ENCODE results near the gene ANKS1B. TPM values are rescaled to one million over a fixed set of nuclear protein-coding genes. Genes with fewer than 3 reads are reported as not detected.
A peak's percentile ranks its signal among the peaks of the same experiment; 100 is the strongest.

ANKS1B gene
- total RNA-seq, 1 donor from 2014 or later = 5.6 TPM

DNA sequence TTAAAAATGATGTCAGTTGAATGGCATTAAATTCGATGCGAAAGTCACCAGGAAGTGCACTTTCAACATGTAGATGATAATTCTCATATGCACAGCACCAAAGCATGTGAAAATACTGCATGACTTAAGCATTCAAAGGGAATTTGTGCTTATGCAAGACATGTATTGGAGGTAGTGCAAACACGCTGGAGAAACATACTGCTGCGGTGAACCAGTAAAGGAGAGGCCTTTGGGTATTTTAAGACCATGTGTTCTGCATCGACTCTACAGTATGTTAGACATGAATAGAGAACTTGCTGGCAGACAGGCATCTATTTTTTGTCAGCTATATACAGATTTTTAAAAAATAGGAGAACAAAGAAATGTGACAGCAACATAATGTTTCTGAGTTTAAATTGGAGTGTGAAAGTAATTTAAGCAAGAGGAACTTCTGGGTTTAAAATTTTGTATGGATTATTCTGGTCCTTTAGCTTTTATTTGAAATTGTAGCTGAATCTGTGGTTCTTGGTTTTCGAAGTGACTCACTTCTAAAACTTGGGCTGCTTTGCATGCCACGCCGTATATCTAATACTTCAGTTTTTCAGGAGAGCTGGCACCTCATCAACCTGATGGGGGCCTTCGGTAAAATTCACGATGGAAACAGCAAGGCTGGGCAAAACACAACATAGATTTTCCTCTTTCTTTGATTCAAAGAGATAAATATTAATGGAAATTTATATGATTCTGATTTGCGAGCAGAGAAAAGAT, 930.9 kb downstream of the ANKS1B start:
- H3K27me3 Mint-ChIP-seq (ENCODE audit: low read depth) = no peaks in the 10 kb centered on the region
- peaks cover 17% of the 10 kb centered on the region for H3K4me1 Mint-ChIP-seq
- DNase-seq (ENCODE audit: low read depth, low spot score) = no peak
- H3K4me3 Mint-ChIP-seq = no peak overlapping the region
- TF ChIP-seq, protein P1, sequence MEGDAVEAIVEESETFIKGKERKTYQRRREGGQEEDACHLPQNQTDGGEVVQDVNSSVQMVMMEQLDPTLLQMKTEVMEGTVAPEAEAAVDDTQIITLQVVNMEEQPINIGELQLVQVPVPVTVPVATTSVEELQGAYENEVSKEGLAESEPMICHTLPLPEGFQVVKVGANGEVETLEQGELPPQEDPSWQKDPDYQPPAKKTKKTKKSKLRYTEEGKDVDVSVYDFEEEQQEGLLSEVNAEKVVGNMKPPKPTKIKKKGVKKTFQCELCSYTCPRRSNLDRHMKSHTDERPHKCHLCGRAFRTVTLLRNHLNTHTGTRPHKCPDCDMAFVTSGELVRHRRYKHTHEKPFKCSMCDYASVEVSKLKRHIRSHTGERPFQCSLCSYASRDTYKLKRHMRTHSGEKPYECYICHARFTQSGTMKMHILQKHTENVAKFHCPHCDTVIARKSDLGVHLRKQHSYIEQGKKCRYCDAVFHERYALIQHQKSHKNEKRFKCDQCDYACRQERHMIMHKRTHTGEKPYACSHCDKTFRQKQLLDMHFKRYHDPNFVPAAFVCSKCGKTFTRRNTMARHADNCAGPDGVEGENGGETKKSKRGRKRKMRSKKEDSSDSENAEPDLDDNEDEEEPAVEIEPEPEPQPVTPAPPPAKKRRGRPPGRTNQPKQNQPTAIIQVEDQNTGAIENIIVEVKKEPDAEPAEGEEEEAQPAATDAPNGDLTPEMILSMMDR (conservative IDR thresholded peaks at IDR 0.05) = no peak
- no peaks in the 10 kb centered on the region for H3K9me3 Mint-ChIP-seq
- no peak overlapping the region for H3K27ac Mint-ChIP-seq (ENCODE audit: unreplicated experiment)
- peaks cover 3% of the 10 kb centered on the region for H3K36me3 Mint-ChIP-seq (ENCODE audit: low read depth)

DNA sequence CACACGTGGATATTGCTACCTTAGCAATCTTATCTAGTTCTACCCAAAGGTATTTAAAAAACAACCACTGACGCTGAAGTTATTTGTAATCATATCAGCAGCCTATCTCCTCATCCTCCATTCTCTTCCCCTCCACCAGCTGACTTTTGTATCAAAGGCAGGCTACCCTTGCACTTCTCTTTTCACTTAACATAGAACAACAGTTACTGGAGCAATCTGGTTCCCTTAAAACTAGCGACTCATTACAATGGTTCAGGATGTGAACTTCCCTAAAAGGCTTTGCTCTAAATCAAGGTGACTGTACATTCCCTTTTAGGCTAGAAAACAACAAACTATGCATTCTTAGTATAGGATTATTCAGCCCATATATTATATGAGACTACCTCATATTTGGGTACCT, 935.0 kb downstream of the ANKS1B start:
- Mint-ChIP-seq H3K27ac (ENCODE audit: unreplicated experiment) (no peak overlapping the region), H3K9me3 (peaks cover 13% of the 10 kb centered on the region), H3K36me3 (ENCODE audit: low read depth) (peaks cover 22% of the 10 kb centered on the region), H3K4me1 (peaks cover 13% of the 10 kb centered on the region), H3K4me3 (no peak overlapping the region), H3K27me3 (ENCODE audit: low read depth) (no peaks in the 10 kb centered on the region)
- DNase-seq (ENCODE audit: low read depth, low spot score) = no peak
- TF ChIP-seq, protein P1 (conservative IDR thresholded peaks at IDR 0.05) = no peak

DNA sequence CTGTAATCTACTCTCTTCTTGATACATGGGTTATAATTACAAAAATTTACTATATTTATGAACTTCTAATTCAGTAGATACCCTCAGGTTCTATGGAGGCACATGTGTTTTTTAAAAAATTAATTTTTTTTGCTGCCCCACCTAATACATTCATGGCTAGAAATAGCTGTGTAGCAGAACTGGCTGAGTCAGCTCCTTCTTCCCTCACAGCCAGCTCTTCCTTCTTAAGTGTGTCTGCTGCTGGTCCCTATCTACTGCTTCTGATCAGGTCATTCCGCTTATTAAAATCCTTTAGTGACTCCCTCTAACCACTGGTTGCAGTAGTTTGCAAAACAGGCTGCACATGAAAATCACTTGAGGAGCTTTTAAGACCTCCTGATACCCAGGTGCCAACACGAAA, 939.6 kb downstream of the ANKS1B start:
- TF ChIP-seq, protein P1 (conservative IDR thresholded peaks at IDR 0.05) = no peak
- peaks cover 13% of the 10 kb centered on the region for H3K9me3 Mint-ChIP-seq
- H3K36me3 Mint-ChIP-seq (ENCODE audit: low read depth) = peaks cover 24% of the 10 kb centered on the region
- H3K27ac Mint-ChIP-seq (ENCODE audit: unreplicated experiment) = no peak overlapping the region
- no peaks in the 10 kb centered on the region for H3K27me3 Mint-ChIP-seq (ENCODE audit: low read depth)
- peaks cover 16% of the 10 kb centered on the region for H3K4me1 Mint-ChIP-seq
- no peak for DNase-seq (ENCODE audit: low read depth, low spot score)
- H3K4me3 Mint-ChIP-seq = no peak overlapping the region

DNA sequence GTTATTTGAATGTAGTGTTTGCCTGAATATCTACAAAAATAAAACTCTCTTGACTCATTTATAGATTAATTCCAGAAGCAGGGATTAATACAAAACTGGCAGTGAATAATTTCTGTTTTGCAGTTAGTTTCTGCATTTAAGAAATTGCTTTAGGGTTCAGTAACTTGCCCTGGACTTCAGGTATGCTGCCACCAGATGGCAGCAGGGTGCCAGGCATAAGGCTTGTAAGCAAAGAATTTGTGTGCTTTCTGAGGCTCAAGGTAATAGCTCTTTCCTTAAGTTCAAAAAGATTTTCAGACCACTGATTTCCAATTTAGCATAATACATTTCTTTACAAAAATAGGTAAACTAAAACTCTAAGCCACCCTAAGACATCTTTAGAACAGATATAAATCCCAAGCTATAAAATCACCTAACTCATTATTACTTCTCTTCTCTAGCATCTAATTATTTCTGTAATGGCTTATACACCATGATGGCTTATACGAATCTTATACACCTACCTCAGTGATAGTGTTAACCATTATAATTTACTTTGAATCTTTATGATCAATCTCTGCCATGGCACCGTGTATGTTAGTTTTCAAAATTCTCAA, 941.3 kb downstream of the ANKS1B start:
- peaks cover 16% of the 10 kb centered on the region for H3K4me1 Mint-ChIP-seq
- peak; percentile 69 for DNase-seq (ENCODE audit: low read depth, low spot score)
- no peaks in the 10 kb centered on the region for H3K27me3 Mint-ChIP-seq (ENCODE audit: low read depth)
- TF ChIP-seq, protein P1 (conservative IDR thresholded peaks at IDR 0.05) = peak; percentile 99
- H3K9me3 Mint-ChIP-seq = peaks cover 12% of the 10 kb centered on the region
- peaks cover 18% of the 10 kb centered on the region for H3K36me3 Mint-ChIP-seq (ENCODE audit: low read depth)
- no peak overlapping the region for H3K4me3 Mint-ChIP-seq
- no peak overlapping the region for H3K27ac Mint-ChIP-seq (ENCODE audit: unreplicated experiment)

DNA sequence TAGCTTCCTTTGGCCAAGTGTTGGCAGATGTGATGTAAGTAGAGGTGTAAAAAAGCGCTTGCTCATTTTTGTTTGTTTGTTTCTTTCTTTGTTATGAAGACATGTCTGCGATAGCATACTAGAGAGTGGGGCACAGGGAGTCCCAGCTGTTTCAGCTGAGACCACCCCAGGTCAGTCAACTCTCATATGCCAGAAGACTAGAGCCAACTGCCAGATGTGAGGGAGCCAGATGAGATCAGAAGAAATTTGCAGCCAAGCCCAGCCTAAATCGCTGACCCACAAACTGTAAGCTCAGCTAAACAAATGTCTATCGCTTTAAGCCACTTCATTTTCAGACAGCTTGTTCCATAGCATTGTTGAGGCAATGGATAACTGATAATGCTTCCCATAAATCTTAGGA, 942.5 kb downstream of the ANKS1B start:
- Mint-ChIP-seq H3K27me3 (ENCODE audit: low read depth) (no peaks in the 10 kb centered on the region), H3K27ac (ENCODE audit: unreplicated experiment) (no peak overlapping the region), H3K36me3 (ENCODE audit: low read depth) (peaks cover 7% of the 10 kb centered on the region), H3K4me1 (peaks cover 16% of the 10 kb centered on the region), H3K4me3 (no peak overlapping the region), H3K9me3 (no peaks in the 10 kb centered on the region)
- TF ChIP-seq, protein P1 (conservative IDR thresholded peaks at IDR 0.05) = no peak
- DNase-seq (ENCODE audit: low read depth, low spot score) = no peak
